ENCODE data around the gene LOC128125822.

LOC128125822 gene

DNA sequence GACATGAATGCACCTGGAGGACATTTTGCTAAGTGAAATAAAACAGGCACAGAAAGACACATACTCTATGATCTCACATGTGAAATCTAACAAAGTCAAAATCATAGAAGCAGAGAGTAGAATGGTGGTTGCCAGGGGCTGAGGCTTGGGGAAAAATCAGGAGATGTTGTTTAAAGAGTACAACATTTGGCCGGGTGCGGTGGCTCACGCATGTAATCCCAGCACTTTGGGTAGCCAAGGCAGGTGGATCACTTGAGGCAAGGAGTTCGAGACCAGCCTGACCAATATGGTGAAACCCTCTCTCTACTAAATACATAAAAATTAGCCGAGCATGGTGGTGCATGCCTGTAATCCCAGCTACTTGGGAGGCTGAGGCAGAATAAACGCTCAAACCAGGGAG, 26.0 kb upstream of the LOC128125822 start:
- intact Hi-C loops (cut with DNase I; ENCODE audit: low total_unique reads): no loop called here
- TF ChIP-seq, protein P1, sequence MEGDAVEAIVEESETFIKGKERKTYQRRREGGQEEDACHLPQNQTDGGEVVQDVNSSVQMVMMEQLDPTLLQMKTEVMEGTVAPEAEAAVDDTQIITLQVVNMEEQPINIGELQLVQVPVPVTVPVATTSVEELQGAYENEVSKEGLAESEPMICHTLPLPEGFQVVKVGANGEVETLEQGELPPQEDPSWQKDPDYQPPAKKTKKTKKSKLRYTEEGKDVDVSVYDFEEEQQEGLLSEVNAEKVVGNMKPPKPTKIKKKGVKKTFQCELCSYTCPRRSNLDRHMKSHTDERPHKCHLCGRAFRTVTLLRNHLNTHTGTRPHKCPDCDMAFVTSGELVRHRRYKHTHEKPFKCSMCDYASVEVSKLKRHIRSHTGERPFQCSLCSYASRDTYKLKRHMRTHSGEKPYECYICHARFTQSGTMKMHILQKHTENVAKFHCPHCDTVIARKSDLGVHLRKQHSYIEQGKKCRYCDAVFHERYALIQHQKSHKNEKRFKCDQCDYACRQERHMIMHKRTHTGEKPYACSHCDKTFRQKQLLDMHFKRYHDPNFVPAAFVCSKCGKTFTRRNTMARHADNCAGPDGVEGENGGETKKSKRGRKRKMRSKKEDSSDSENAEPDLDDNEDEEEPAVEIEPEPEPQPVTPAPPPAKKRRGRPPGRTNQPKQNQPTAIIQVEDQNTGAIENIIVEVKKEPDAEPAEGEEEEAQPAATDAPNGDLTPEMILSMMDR (IDR thresholded peaks at IDR 0.05): no peak
- Histone ChIP-seq H3K4me3 (no peak overlapping the region), H3K9me3 (no peaks in the 10 kb centered on the region), H3K27ac (no peak overlapping the region), H3K36me3 (no peaks in the 10 kb centered on the region), H3K4me1 (no peaks in the 10 kb centered on the region), H3K27me3 (no peaks in the 10 kb centered on the region)
- DNase-seq: no peak

DNA sequence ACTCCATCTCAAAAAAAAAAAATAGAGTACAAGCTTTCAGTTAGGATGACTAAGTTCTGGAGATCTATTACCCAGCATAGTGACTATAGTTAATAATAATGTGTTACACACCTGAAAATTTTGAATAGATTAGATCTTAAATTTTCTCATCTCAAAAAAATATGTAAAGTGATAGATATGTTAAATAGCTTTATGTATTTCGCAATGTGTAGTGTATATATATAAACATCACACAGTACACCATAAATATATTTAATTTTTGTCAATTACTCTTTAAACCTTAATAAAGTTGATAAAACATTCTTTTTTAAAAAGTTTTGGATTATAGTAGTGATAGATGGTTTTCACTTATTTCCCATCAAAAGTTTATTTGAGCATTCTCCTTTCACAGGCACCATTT, 25.6 kb upstream of the LOC128125822 start:
- H3K9me3 ChIP-seq: no peaks in the 10 kb centered on the region
- no peak overlapping the region for H3K27ac ChIP-seq
- intact Hi-C loops (cut with DNase I; ENCODE audit: low total_unique reads): no loop called here
- H3K36me3 ChIP-seq: no peaks in the 10 kb centered on the region
- DNase-seq: no peak
- no peak overlapping the region for H3K4me3 ChIP-seq
- H3K27me3 ChIP-seq: no peaks in the 10 kb centered on the region
- H3K4me1 ChIP-seq: no peaks in the 10 kb centered on the region
- TF ChIP-seq, protein P1 (IDR thresholded peaks at IDR 0.05): no peak

DNA sequence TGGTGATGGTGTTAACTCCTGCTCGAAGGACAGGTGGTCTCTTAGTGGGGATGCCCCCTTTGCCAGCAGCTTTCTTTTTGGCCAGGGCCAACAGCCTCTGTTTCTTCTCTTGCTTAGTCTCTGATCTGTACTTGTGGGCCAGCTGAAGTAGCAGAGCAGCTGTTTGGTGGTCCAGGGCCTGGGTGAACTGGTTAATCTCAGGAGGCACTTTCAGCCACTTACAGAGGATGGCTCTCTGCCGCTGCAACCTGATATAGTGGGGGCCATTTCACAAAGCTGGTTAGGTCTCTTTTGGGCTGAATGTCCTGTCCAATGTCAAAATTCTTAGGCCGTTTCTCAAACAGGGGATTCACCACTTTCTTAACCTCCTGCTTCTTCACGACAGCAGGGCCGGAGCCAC, 23.2 kb upstream of the LOC128125822 start:
- Histone ChIP-seq H3K9me3 (no peaks in the 10 kb centered on the region), H3K27ac (no peak overlapping the region), H3K27me3 (no peaks in the 10 kb centered on the region), H3K4me3 (no peak overlapping the region), H3K4me1 (no peaks in the 10 kb centered on the region), H3K36me3 (no peaks in the 10 kb centered on the region)
- DNase-seq: no peak
- intact Hi-C loops (cut with DNase I; ENCODE audit: low total_unique reads): no loop called here
- TF ChIP-seq, protein P1 (IDR thresholded peaks at IDR 0.05): no peak

DNA sequence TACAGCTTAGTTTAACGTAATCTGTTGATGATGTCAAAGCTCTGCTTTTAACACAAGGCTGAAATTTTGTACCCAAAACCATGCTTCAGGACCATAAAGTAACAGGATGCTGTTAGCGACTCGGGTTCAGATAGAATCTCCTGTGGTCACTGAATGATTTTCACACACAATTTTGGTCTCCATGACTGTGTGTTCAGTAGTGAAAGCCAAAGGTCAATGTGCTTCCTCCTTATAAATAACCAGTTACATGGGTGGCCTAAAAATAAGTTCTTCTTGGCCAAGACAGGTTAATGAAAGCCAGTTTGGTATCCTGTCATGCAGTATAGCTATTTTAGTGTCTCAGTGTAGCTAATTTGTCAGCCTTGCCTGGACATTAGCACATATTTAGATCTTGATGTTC, 19.1 kb upstream of the LOC128125822 start:
- intact Hi-C loops (cut with DNase I; ENCODE audit: low total_unique reads): no loop called here
- TF ChIP-seq, protein P1 (IDR thresholded peaks at IDR 0.05): no peak
- H3K36me3 ChIP-seq: no peaks in the 10 kb centered on the region
- H3K4me1 ChIP-seq: no peaks in the 10 kb centered on the region
- H3K27me3 ChIP-seq: no peaks in the 10 kb centered on the region
- H3K4me3 ChIP-seq: no peak overlapping the region
- H3K27ac ChIP-seq: no peak overlapping the region
- no peaks in the 10 kb centered on the region for H3K9me3 ChIP-seq
- no peak for DNase-seq

DNA sequence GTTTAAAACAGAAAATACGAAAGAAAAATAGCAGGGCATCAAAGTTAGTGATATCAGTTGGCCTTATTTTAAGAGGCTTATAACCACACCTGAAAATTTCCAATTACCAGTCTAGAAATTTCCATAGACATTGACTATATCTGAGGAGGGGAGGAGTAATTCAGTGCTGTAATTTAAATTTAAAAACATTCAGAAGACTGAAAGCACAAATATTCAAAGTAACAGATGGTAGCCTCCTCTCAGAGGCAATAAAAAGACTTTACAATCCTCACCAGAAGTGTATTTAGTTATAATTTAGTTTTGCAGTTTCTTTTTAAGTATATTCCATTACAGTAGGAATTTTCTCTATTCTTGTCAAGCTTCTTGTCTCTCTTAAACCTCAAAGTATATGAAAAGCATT, 18.4 kb upstream of the LOC128125822 start:
- Histone ChIP-seq H3K27me3 (no peaks in the 10 kb centered on the region), H3K4me1 (no peaks in the 10 kb centered on the region), H3K27ac (no peak overlapping the region), H3K36me3 (no peaks in the 10 kb centered on the region), H3K9me3 (no peaks in the 10 kb centered on the region), H3K4me3 (no peak overlapping the region)
- TF ChIP-seq, protein P1 (IDR thresholded peaks at IDR 0.05): no peak
- no peak for DNase-seq
- intact Hi-C loops (cut with DNase I; ENCODE audit: low total_unique reads): no loop called here

DNA sequence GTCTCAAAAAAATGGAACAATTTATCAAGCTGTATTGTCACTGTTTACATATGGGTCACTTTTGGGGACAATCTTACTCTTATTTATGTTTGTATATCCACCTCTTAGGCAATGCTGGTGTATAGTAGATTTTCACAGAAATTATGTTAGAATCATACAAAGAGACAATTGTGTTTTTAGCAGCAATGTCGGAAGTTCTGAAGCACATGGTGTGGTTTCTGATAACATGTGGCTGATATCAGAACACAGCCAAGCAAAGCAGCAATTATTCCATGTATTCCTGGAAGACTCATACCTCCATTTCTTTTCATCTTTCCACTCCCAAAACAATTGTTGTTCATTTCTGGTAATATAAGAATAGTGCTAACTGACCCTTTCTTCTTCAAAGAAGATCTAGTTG, 17.5 kb upstream of the LOC128125822 start:
- intact Hi-C loops (cut with DNase I; ENCODE audit: low total_unique reads): no loop called here
- H3K36me3 ChIP-seq: no peaks in the 10 kb centered on the region
- no peak for DNase-seq

More for the DNA sequence above, 17.5 kb upstream of the LOC128125822 start:
- no peaks in the 10 kb centered on the region for H3K27me3 ChIP-seq
- no peaks in the 10 kb centered on the region for H3K9me3 ChIP-seq
- no peaks in the 10 kb centered on the region for H3K4me1 ChIP-seq
- no peak overlapping the region for H3K4me3 ChIP-seq
- TF ChIP-seq, protein P1 (IDR thresholded peaks at IDR 0.05): no peak
- no peak overlapping the region for H3K27ac ChIP-seq
